22Rv1 (cell line): Measurements from ENCODE around the gene ACOX3.

Experiments
- CTCF ChIP-seq: fragments of 450-650 bp; IDR thresholded peaks from 2 replicates; pipeline ENCODE4 v1.5.1; 2017; ENCODE audit warnings: mild to moderate bottlenecking
- ZFX ChIP-seq: fragments of 450-650 bp; IDR thresholded peaks from 2 replicates; pipeline ENCODE4 v1.6.1; 2017; ENCODE audit warnings: antibody characterized with exemption, borderline replicate concordance

GRCh38 chr4:8470451-8471024 lies 30.0 kb upstream of the ACOX3 start:
- TF ChIP-seq CTCF = no peak
- no peak for TF ChIP-seq ZFX
